GM19099 (cell line): ENCODE measurements around the gene CDH4.

ENCODE experiments used
- POLR2A ChIP-seq: IDR thresholded peaks from 3 replicates; pipeline ENCODE4 v1.6.1; 2011; ENCODE audit warnings: low read depth; ENCODE audit not compliant: insufficient read length; ENCODE audit errors: extremely low read depth

The CDH4 gene

DNA sequence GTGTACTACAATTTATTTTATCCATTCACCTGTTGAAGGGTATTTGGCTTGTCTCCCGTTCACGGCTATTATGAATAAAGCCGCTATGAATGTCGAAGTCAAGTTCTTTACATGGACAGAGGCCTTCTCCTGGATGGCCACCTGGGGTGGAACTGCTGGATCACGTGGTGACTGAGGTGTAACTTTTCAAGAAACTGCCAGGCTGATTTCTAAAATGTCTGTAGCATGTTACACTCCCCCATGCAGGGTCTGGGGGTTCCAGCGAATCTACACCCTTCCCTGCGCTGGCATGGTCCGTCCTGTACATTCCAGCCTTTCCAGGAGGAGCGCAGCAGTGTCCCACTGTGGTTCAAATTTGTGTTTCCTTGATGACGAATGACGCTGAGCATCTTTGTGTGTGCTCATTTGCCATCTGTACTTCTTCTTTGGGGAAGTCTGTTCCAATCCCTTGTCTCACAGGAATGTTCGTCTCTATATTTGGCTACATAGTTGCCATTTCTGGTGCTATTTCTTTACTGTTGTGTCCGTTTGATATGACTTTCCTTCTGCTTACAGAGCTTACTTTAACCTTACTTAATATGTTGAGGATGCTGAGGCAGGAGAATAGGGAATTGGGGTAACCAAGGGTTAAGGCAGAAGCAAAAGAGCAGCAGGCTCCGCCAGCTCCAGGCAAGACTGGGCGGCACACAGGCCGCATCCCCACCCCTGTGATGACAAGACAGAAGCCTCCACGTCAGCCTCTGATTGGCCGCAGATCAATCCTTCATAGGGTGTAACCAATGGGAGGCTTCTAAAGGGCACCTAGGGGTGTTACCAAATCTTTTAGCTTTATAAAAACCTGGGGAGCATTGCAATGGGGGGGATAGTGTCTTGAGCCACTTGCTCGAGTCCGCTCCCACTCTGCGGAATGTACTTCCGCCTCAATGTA lies 707.0 kb downstream of the CDH4 start:
- no peak for TF ChIP-seq POLR2A

DNA sequence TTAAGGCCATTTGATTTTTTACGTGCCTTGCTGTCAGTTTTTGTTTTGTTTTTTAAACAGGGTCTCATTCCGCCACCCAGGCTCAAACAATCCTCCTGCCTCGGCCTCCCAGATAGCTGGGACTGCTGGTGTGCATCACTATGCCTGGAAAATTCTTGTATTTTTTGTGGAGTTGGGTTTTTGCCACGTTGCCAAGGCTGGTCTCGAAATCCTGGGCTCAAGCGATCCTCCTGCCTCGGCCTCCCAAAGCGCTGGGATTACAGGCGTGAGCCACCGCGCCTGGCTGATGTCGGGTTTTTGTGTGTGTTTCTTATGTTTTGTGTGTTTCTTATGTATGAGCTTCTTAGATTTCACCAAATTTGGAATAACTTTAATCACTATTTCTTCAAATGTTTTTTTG lies 708.8 kb downstream of the CDH4 start:
- TF ChIP-seq POLR2A: no peak

- no peak for TF ChIP-seq POLR2A
These were observed 711.1 kb downstream of the CDH4 start for GRCh38 chr20:61963149-61963548.

- no peak for TF ChIP-seq POLR2A
These were observed 712.0 kb downstream of the CDH4 start for GRCh38 chr20:61963885-61964674.

DNA sequence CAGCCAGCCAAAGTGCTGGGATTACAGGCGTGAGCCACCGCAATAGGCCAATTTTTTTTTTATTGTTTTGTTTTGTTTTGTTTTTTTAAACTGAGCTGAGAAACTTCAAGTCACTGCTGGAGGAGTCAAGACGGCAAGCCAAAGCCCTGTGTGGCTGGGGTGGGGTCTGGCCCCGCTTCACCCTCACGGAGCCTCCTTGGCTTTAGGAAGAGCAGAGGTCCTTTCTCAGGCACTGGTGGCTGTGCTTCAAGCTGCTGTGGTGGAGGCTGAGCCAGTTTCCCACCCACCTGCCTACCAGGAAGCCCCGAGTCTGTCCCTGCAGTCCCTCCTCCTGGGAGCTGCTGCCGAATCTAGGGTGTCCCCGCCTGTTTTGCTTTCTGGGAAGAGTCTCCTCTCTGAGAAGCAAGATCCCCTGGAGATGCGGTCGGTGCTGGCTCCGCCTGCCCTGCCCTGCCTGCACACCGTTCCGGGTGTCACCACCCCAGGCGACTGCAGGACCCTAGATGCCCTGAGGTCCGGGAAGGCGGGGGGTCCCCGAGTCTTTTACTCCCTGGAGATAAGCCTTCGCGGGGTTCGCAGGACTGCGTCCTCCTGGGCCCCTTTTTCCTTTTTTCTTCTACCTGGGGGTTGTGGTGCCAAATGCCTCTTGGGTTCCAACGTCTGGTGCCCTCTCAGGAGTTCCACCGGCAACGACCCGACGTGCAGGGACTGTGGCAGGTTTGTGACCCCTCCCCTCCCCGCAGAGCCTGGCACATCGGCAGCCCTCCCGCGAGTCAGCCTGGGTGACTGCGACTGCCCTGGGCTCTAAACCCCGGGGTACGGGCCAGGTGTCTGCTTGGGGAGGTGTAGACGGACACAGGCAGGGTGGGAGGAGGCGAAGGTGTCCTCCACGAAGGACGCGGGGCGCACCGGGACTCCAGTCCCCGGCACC lies 712.9 kb downstream of the CDH4 start:
- no peak for TF ChIP-seq POLR2A

GRCh38 chr20:61965606-61966491 lies 713.8 kb downstream of the CDH4 start:
- no peak for TF ChIP-seq POLR2A

GRCh38 chr20:61966492-61967244 lies 714.6 kb downstream of the CDH4 start:
- TF ChIP-seq POLR2A: no peak

GRCh38 chr20:61967300-61967699 lies 715.2 kb downstream of the CDH4 start:
- no peak for TF ChIP-seq POLR2A

GRCh38 chr20:61968036-61968810 lies 716.2 kb downstream of the CDH4 start:
- TF ChIP-seq POLR2A: no peak

DNA sequence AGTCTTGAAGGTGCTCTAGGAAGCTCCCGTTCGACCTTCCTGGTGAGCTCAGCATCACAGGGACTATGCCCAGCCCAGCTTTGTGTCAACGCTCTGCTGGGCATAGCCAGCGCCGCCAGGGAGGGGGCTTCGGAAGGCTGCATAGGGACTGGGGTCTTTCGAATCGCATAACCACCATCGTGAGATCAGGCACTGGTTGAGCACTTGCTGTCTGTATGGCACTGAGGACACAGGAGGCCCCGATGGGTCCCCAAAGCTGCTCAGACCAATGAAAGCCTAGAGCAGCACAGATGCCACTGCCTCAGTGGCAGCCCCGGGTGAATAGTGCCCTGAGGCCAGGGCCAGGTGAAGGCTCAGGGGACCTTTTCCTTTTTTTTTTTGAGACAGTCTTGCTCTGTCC lies 716.9 kb downstream of the CDH4 start:
- TF ChIP-seq POLR2A: no peak

DNA sequence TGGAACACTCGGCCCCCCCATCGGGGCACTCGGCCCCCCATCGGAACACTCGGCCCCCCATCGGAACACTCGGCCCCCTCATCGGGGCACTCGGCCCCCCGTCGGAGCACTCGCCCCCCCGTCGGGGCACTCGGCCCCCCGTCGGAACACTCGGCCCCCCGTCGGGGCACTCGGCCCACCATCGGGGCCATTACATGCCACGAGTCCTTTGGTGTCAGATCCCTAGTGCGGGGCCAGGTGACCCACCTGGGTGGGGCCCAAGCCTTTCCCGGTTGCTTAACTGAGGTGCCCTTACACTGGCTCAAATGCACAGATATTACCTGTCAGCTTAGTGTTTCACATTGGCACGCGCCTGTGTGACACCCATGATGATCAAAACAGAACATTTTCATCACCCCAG lies 717.7 kb downstream of the CDH4 start:
- no peak for TF ChIP-seq POLR2A

DNA sequence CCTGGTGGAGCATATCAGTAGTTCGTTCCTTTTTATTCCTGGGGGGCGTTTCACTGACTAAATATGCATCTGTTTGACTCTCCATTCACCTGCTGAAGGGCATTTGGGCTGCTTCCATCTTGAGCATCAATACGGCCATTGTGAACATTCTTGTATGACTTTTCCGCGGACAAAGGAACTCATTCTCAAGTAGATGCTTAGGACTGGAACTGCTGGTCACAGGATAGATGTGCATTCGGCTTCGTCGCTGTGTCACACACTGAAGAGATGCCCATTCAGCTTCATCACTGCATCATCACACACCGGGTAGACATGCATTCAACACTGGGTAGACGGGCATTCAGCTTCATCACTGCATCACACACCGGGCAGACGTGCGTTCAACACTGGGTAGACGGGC lies 718.3 kb downstream of the CDH4 start:
- TF ChIP-seq POLR2A: no peak
